Liver (tissue), 9 donors: ENCODE data around the gene ZNF607. TPM values are rescaled to one million over a fixed set of nuclear protein-coding genes. Genes with fewer than 3 reads are reported as not detected.

ENCODE experiments used
- DNase-seq: peaks from one replicate; pipeline ENCODE4 v3.0.0-alpha.2; 2017; ENCODE audit warnings: low spot score
- H3K27ac ChIP-seq, 2 donors: one replicate each; pipeline ENCODE4 v1.7.0; 2013; ENCODE audit warnings: inconsistent platforms in 2 of 2, low read length in 2 of 2, control low read depth in 1 of 2, low read depth in 1 of 2, mild to moderate bottlenecking in 1 of 2
- H3K27me3 ChIP-seq, 4 donors: one replicate each; pipeline versions ENCODE4 v1.6.1 to v1.7.0; 2013; ENCODE audit warnings: low read length in 3 of 4, inconsistent platforms in 1 of 4, mild to moderate bottlenecking in 1 of 4, moderate library complexity in 1 of 4; ENCODE audit not compliant: control insufficient read depth in 4 of 4, insufficient read depth in 4 of 4
- H3K36me3 ChIP-seq, 4 donors: one replicate each; pipeline versions ENCODE4 v1.6.1 to v1.7.0; 2013; ENCODE audit warnings: low read length in 3 of 4, mild to moderate bottlenecking in 3 of 4, low read depth in 1 of 4, moderate library complexity in 1 of 4; ENCODE audit not compliant: control insufficient read depth in 4 of 4, insufficient read depth in 3 of 4
- H3K4me1 ChIP-seq, 4 donors: one replicate each; pipeline versions ENCODE4 v1.6.1 to v1.7.0; 2013; ENCODE audit warnings: low read length in 3 of 4, mild to moderate bottlenecking in 3 of 4, moderate library complexity in 1 of 4; ENCODE audit not compliant: control insufficient read depth in 4 of 4, insufficient read depth in 4 of 4
- H3K4me3 ChIP-seq, 3 donors: one replicate each; pipeline versions ENCODE4 v1.6.1 to v1.7.0; 2013; ENCODE audit warnings: low read length in 3 of 3, control low read depth in 1 of 3, low read depth in 1 of 3, mild to moderate bottlenecking in 1 of 3
- H3K9ac ChIP-seq, 2 donors: one replicate each; pipeline ENCODE4 v1.7.0; 2013; ENCODE audit warnings: low read length in 2 of 2, mild to moderate bottlenecking in 2 of 2, moderate library complexity in 2 of 2, control low read depth in 1 of 2, low read depth in 1 of 2
- H3K9me3 ChIP-seq, 4 donors: one replicate each; pipeline versions ENCODE4 v1.6.1 to v1.7.0; 2013; ENCODE audit warnings: low read length in 3 of 4; ENCODE audit not compliant: control insufficient read depth in 4 of 4
- EGR1 ChIP-seq, 2 donors: IDR thresholded peaks; 2 replicates each; pipeline ENCODE4 v1.6.1; 2016 to 2018; ENCODE audit warnings: antibody characterized with exemption in 2 of 2, low read depth in 2 of 2
- FOXA2 ChIP-seq: IDR thresholded peaks from 2 replicates; pipeline ENCODE4 v1.6.1; 2016; ENCODE audit warnings: antibody characterized with exemption
- GABPA ChIP-seq, 2 donors: IDR thresholded peaks in 1 of 2; conservative IDR thresholded peaks in 1 of 2; 2 replicates each; pipeline ENCODE4 v1.6.1; 2016; ENCODE audit warnings: antibody characterized with exemption in 2 of 2, mild to moderate bottlenecking in 1 of 2, moderate library complexity in 1 of 2
- HNF4A ChIP-seq, 2 donors: conservative IDR thresholded peaks; 2 replicates each; pipeline ENCODE4 v1.6.1; 2016; ENCODE audit warnings: antibody characterized with exemption in 2 of 2, mild to moderate bottlenecking in 2 of 2
- HNF4G ChIP-seq: IDR thresholded peaks from 2 replicates; pipeline ENCODE4 v1.6.1; 2016; ENCODE audit warnings: antibody characterized with exemption
- MAX ChIP-seq: IDR thresholded peaks from 2 replicates; pipeline ENCODE4 v1.6.1; 2016; ENCODE audit warnings: antibody characterized with exemption
- NR2F2 ChIP-seq: IDR thresholded peaks from 2 replicates; pipeline ENCODE4 v1.6.1; 2016; ENCODE audit warnings: antibody characterized with exemption
- RAD21 ChIP-seq, 2 donors: IDR thresholded peaks; 2 replicates each; pipeline ENCODE4 v1.6.1; 2016; ENCODE audit warnings: antibody characterized with exemption in 2 of 2, mild to moderate bottlenecking in 2 of 2
- RXRA ChIP-seq, 2 donors: IDR thresholded peaks; 2 replicates each; pipeline ENCODE4 v1.6.1; 2017 to 2018; ENCODE audit warnings: antibody characterized with exemption in 2 of 2, mild to moderate bottlenecking in 1 of 2
- TAF1 ChIP-seq: conservative IDR thresholded peaks from 2 replicates; pipeline ENCODE4 v1.6.1; 2016; ENCODE audit warnings: antibody characterized with exemption, mild to moderate bottlenecking
- WGBS: extraction: QIAGEN DNeasy Blood & Tissue Kit; methylation state at CpG from one replicate; pipeline ENCODE4 v1.1.7; 2013; 5-methylcytosine and 5-hydroxymethylcytosine counted together
- polyA plus RNA-seq, 2 donors: library from polyadenylated mRNA; stranded (reverse) in 1 of 2; unstranded in 1 of 2; fragments of 200-250 nt in 1 of 2; fragments of >200 nt in 1 of 2; fragmentation: Nextera tagmentation in 1 of 2; extraction: Ambion mirVana in 1 of 2; gene quantifications; one replicate each; pipeline versions ENCODE4 v1.2.1 to v1.2.3, GENCODE V29; 2013 to 2015
- total RNA-seq, 2 donors: library from RNA; depleted of rRNA; stranded (reverse); fragments of >200 nt; gene quantifications; one replicate each; pipeline ENCODE4 v1.2.3, GENCODE V29; 2014
- TF ChIP-seq, protein P1 (sequence below): IDR thresholded peaks from 2 replicates; pipeline ENCODE4 v1.6.1; 2016; ENCODE audit warnings: antibody characterized with exemption, mild to moderate bottlenecking
- TF ChIP-seq, protein P2 (sequence below): fragments of 150-350 bp; IDR thresholded peaks from 2 replicates; pipeline ENCODE4 v1.5.1; 2017; ENCODE audit warnings: improper control_type of control experiment, low read depth, low read length; ENCODE audit not compliant: missing input control
- donor health status: healthy.
- donor health status: healthy.
- donor health status: healthy.
- donor health status: healthy.
- donor health status: healthy.

The ZNF607 gene
- total and polyA plus RNA-seq, 4 donors, result 0.22 to 2.6 (median 0.56) TPM

GRCh38 chr19:37698216-37698615 lies 21.3 kb downstream of the ZNF607 start:
- no peaks in the 10 kb centered on the region for H3K4me1 ChIP-seq
- no peaks in the 10 kb centered on the region for H3K27me3 ChIP-seq
- H3K36me3 ChIP-seq, result peaks cover 0 to 8% (median 7%) of the 10 kb centered on the region in 4 donors
- peaks cover 12 to 57% (median 26%) of the 10 kb centered on the region in 4 donors for H3K9me3 ChIP-seq
- no peak for TF ChIP-seq FOXA2
- TF ChIP-seq MAX, result no peak
- TF ChIP-seq HNF4G, result no peak
- no peak for TF ChIP-seq HNF4A (conservative IDR thresholded peaks at IDR 0.05)
- no peak for TF ChIP-seq EGR1 (IDR thresholded peaks at IDR 0.05; ENCODE audit: low read depth in 2 of 2)
- TF ChIP-seq GABPA (IDR thresholded peaks at IDR 0.05 in 1 of 2, conservative IDR thresholded peaks at IDR 0.05 in 1 of 2), result no peak
- TF ChIP-seq RXRA (IDR thresholded peaks at IDR 0.05), result no peak
- H3K27ac ChIP-seq, result no peak overlapping the region
- H3K4me3 ChIP-seq, result no peak overlapping the region
- WGBS, result 98% methylated on average over 6 of the region's 6 CpGs
- H3K9ac ChIP-seq, result no peak overlapping the region
- DNase-seq, result no peak

DNA sequence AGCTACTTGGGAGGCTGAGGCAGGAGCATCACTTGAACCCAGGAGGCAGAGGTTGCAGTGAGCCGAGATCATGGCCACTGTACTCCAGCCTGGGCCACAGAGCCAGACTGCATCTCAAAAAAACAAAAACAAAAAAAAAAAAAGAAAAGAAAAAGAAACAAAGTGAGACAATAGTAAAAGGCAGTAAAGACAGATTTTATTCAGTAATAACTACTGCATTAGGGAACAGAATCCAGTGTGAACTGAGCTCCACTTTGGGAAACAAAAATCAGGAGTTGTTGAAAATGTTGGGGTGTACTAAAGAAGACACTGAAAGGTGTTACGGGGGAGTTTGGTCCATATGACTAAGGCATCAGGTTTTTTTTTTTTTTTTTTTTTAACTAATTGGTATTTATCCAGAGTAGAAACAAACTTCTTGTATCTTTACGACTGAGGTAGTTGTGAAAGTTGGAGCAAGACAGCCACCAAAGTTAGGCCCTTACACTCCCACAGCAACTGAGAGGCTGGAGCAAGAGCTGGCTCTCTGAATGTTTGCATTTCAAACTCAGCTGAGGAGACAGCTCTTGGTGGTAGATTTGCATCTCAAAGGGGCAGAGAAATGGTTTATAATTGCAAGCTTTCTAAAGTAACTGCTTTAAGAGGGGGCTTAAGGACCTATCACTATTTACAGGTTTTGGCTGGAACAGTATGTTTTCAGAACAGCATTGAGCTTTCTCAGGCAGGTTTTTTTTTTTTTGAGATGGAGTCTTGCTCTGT lies 24.2 kb downstream of the ZNF607 start:
- TF ChIP-seq, protein P1, sequence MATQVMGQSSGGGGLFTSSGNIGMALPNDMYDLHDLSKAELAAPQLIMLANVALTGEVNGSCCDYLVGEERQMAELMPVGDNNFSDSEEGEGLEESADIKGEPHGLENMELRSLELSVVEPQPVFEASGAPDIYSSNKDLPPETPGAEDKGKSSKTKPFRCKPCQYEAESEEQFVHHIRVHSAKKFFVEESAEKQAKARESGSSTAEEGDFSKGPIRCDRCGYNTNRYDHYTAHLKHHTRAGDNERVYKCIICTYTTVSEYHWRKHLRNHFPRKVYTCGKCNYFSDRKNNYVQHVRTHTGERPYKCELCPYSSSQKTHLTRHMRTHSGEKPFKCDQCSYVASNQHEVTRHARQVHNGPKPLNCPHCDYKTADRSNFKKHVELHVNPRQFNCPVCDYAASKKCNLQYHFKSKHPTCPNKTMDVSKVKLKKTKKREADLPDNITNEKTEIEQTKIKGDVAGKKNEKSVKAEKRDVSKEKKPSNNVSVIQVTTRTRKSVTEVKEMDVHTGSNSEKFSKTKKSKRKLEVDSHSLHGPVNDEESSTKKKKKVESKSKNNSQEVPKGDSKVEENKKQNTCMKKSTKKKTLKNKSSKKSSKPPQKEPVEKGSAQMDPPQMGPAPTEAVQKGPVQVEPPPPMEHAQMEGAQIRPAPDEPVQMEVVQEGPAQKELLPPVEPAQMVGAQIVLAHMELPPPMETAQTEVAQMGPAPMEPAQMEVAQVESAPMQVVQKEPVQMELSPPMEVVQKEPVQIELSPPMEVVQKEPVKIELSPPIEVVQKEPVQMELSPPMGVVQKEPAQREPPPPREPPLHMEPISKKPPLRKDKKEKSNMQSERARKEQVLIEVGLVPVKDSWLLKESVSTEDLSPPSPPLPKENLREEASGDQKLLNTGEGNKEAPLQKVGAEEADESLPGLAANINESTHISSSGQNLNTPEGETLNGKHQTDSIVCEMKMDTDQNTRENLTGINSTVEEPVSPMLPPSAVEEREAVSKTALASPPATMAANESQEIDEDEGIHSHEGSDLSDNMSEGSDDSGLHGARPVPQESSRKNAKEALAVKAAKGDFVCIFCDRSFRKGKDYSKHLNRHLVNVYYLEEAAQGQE, result no peak
- TF ChIP-seq RAD21 (IDR thresholded peaks at IDR 0.05) (no peak), NR2F2 (no peak), TAF1 (no peak), MAX (no peak), HNF4G (no peak)
- TF ChIP-seq, protein P2, sequence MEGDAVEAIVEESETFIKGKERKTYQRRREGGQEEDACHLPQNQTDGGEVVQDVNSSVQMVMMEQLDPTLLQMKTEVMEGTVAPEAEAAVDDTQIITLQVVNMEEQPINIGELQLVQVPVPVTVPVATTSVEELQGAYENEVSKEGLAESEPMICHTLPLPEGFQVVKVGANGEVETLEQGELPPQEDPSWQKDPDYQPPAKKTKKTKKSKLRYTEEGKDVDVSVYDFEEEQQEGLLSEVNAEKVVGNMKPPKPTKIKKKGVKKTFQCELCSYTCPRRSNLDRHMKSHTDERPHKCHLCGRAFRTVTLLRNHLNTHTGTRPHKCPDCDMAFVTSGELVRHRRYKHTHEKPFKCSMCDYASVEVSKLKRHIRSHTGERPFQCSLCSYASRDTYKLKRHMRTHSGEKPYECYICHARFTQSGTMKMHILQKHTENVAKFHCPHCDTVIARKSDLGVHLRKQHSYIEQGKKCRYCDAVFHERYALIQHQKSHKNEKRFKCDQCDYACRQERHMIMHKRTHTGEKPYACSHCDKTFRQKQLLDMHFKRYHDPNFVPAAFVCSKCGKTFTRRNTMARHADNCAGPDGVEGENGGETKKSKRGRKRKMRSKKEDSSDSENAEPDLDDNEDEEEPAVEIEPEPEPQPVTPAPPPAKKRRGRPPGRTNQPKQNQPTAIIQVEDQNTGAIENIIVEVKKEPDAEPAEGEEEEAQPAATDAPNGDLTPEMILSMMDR, result no peak
- Histone ChIP-seq H3K9ac (no peak overlapping the region), H3K27me3 (no peaks in the 10 kb centered on the region), H3K27ac (no peak overlapping the region), H3K9me3 (peaks cover 20 to 61% (median 33%) of the 10 kb centered on the region in 4 donors), H3K4me1 (no peaks in the 10 kb centered on the region), H3K36me3 (peaks cover 0 to 8% (median 6%) of the 10 kb centered on the region in 4 donors), H3K4me3 (no peak overlapping the region)
- no peak for DNase-seq
- 83% methylated on average over 3 of the region's 3 CpGs for WGBS
